Tibial artery (tissue), 4 donors: Measurements from ENCODE around the gene ZNF548.

ENCODE experiments used
- DNase-seq, 2 donors: peaks; one replicate each; pipeline ENCODE4 v3.0.0-alpha.2; 2019
- H3K27ac ChIP-seq, 2 donors: fragments of 200-600 bp; sonication (generic) in 1 of 2; 1 replicate in 1 of 2; 2 replicates in 1 of 2; pipeline ENCODE4 v1.5.1; 2018 to 2019; ENCODE audit warnings: mild to moderate bottlenecking in 1 of 2
- H3K27me3 ChIP-seq, 2 donors: fragments of 200-600 bp; sonication (generic) in 1 of 2; one replicate each; pipeline versions ENCODE4 v1.5.1 to v1.6.0; 2016 to 2019
- H3K36me3 ChIP-seq, 3 donors: fragments of 200-600 bp; sonication (generic) in 2 of 3; one replicate each; pipeline ENCODE4 v1.5.1; 2016 to 2019; ENCODE audit warnings: mild to moderate bottlenecking in 2 of 3
- H3K4me1 ChIP-seq, 4 donors: fragments of 200-600 bp; sonication (generic) in 2 of 4; 1 replicate in 3 of 4; 2 replicates in 1 of 4; pipeline ENCODE4 v1.5.1; 2016 to 2019
- H3K4me3 ChIP-seq, 2 donors: fragments of 200-600 bp; sonication (generic) in 1 of 2; 1 replicate in 1 of 2; 2 replicates in 1 of 2; pipeline ENCODE4 v1.5.1; 2018 to 2019; ENCODE audit warnings: mild to moderate bottlenecking in 2 of 2
- H3K9me3 ChIP-seq, 3 donors: fragments of 200-600 bp; sonication (generic) in 1 of 3; one replicate each; pipeline ENCODE4 v1.5.1; 2016 to 2019
- intact Hi-C: fragments of 100-400 bp; cut with DNase I; formaldehyde crosslinking; loops from one replicate; pipeline ENCODE4 v1.15.0; 2023; ENCODE audit warnings: low total_unique reads
- TF ChIP-seq, protein P1 (sequence below), 2 experiments: fragments of 200-600 bp in 1 of 2; fragments of 450-650 bp in 1 of 2; IDR thresholded peaks; one replicate each; pipeline ENCODE4 v1.5.1; 2017 to 2019; ENCODE audit warnings: antibody characterized with exemption in 2 of 2, mild to moderate bottlenecking in 1 of 2, moderate library complexity in 1 of 2

ZNF548 gene

DNA sequence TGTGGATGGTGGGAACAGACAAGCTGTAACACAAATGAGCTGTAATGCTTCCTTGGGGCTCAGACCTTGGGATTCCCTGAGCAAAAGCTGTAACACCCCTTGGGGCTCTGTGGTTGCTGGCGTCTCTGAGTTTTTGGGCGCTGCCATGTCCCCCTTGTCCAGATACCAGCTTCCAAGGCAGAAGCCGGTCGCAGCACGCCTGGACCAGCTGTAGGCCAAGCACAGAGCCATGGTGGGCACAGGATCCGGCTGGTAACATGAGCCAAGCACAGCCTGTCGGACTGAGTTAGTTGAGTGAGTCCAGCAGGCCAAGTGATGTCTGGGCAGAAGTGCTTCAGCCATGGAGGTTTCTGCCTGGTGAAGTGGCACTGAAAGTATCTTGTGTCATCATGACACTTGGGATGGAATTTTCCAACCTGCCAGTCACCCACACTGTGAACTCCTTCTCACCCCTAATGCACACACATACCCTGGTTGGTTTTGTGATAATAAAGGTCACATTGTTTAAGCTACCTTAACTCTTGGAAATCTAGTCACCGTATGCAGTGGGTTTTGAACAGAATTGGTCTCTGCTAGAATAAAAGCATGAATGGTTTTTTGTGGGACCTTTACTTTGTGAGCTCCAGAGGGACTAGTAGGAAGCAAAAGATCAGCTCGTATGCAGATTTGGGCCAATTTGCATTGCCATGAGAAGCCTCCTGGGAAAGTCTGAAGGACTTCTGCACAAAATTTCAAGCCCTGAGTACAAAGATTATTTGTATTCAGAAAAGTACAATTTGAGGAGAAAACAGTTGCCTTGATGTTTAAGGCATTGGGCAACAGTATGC, 14.3 kb downstream of the ZNF548 start:
- Histone ChIP-seq H3K4me1 (no peaks in the 10 kb centered on the region), H3K9me3 (peaks cover 0 to 67% (median 48%) of the 10 kb centered on the region in 3 donors), H3K4me3 (no peak overlapping the region), H3K27ac (no peak overlapping the region), H3K36me3 (peaks cover 23 to 53% (median 44%) of the 10 kb centered on the region in 3 donors), H3K27me3 (no peaks in the 10 kb centered on the region)
- DNase-seq = no peak
- TF ChIP-seq, protein P1, sequence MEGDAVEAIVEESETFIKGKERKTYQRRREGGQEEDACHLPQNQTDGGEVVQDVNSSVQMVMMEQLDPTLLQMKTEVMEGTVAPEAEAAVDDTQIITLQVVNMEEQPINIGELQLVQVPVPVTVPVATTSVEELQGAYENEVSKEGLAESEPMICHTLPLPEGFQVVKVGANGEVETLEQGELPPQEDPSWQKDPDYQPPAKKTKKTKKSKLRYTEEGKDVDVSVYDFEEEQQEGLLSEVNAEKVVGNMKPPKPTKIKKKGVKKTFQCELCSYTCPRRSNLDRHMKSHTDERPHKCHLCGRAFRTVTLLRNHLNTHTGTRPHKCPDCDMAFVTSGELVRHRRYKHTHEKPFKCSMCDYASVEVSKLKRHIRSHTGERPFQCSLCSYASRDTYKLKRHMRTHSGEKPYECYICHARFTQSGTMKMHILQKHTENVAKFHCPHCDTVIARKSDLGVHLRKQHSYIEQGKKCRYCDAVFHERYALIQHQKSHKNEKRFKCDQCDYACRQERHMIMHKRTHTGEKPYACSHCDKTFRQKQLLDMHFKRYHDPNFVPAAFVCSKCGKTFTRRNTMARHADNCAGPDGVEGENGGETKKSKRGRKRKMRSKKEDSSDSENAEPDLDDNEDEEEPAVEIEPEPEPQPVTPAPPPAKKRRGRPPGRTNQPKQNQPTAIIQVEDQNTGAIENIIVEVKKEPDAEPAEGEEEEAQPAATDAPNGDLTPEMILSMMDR (IDR thresholded peaks at IDR 0.05) = no peak
- intact Hi-C loops = no loop called here

DNA sequence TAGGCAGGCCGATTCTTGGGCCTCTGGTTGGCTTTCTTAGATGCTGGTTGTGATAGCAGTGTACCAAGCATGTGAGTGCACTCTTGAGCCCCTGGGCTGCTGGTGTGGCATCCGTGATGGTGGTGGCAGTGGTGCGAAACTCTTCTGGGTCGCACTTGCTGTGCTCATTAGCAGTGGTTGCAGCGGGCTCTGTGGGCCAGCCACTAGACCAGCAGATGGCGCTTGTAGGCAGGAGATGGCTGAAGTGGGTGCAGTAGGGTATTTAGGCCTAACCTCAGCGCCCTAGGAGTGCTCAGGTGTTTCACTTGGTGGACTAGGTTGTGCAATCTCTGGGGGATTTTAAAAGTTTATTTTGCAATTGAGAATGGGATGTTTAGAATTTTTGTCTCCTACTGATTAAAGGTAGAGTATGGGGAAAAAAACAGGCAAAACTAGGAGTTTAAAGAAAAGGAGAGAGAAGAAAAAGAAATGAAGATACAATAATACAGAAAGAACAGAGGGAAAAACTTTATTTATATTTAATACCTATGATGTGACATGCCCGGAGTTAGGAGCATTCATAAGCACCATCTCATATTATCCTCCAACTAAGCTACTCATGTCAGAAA, 17.0 kb downstream of the ZNF548 start:
- H3K36me3 ChIP-seq = peaks cover 6 to 26% (median 18%) of the 10 kb centered on the region in 3 donors
- intact Hi-C loops = no loop called here
- no peak for DNase-seq
- no peak overlapping the region for H3K27ac ChIP-seq
- no peaks in the 10 kb centered on the region for H3K27me3 ChIP-seq
- peaks cover 0 to 42% (median 27%) of the 10 kb centered on the region in 3 donors for H3K9me3 ChIP-seq
- H3K4me3 ChIP-seq = no peak overlapping the region
- peaks cover 0 to 8% (median 4%) of the 10 kb centered on the region in 4 donors for H3K4me1 ChIP-seq
- TF ChIP-seq, protein P1 (IDR thresholded peaks at IDR 0.05) = no peak

DNA sequence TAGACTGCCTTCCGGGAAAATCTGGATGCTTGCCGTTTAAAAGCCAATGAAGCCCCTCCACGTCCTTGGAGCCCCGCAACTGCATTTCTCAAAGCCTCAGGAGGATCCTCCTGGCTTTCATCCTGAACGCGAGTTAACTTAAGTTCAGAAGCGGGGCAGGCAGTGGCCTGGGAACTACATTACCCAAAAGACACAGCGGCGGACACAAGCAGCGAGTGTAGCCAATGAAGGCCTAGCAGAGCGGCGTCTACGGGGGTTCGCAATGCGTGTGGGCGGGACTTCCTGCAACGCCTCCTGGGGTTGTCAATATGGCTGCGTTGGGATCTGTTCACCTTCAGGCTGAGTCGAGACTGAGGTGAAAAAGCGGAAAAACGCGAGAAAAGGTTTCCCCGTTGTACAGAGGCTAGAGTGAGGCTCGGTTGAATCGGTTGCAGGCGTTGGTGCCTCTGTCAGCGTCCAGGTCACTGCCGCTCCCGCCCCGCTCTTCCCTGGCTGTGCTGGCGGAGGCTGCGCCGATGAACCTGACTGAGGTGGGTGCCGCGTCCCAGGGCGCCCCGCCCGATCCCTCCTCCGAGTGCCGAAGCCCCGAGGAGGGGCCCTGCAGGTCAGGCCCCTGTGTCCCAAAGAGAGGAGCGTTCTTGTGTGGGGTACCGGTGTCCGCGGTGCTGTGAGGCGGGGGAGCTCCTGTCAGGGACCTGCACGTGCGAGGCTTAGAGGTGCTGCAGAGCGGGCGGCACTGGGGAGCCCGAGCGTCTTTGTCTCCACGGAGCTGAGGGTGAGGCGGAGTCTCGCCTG, 21.4 kb downstream of the ZNF548 start, which contains the start of gene ZNF17:
Gene ZNF17, plus strand, starts transcription at position 285 of the 795 bp plus-strand sequence. CDS start 2,455 bp downstream, outside the sequence.
- peak within 1 kb of the TSS; percentile 79 to 97 for H3K4me3 ChIP-seq
- peak within 1 kb of the TSS; percentile 73 to 80 for H3K27ac ChIP-seq

DNA sequence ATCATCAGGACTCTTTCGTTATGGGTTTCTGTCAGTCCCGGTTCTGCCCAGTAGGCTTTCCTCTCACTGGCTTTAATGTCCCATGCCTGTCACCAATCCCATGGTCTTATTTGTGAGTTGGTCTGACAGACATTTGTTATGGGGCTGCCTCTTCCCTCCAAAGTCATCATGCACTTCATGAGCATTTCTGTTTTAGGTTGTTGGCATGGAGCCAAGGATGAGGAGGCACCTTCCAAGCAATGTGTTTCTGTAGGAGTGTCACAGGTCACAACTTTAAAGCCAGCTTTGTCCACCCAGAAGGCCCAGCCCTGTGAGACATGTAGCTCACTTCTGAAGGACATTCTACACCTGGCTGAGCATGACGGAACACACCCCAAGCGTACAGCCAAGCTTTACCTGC, 29.8 kb downstream of the ZNF548 start:
- DNase-seq = no peak
- Histone ChIP-seq H3K36me3 (peaks cover 86 to 99% (median 96%) of the 10 kb centered on the region in 3 donors), H3K27me3 (no peaks in the 10 kb centered on the region), H3K27ac (no peak overlapping the region), H3K9me3 (peaks cover 10 to 95% (median 72%) of the 10 kb centered on the region in 3 donors), H3K4me1 (no peaks in the 10 kb centered on the region), H3K4me3 (no peak overlapping the region)
- TF ChIP-seq, protein P1 (IDR thresholded peaks at IDR 0.05) = no peak
- intact Hi-C loops = no loop called here

More for the DNA sequence above, 21.4 kb downstream of the ZNF548 start, which contains the start of gene ZNF17:
- TF ChIP-seq, protein P1 (IDR thresholded peaks at IDR 0.05) = no peak
- H3K9me3 ChIP-seq = peaks cover under 1 to 45% (median 11%) of the 10 kb centered on the region in 3 donors
- peaks cover 37 to 38% (median 37%) of the 10 kb centered on the region in 3 donors for H3K36me3 ChIP-seq
- H3K4me1 ChIP-seq = peaks cover 0 to 19% (median 12%) of the 10 kb centered on the region in 4 donors
- no peaks in the 10 kb centered on the region for H3K27me3 ChIP-seq
- peak; percentile 96 for DNase-seq
- intact Hi-C loops = loop anchor here (5.0 kb wide), 1 partner anchor 76 kb away; the partner anchor contains the start of gene ZNF419

DNA sequence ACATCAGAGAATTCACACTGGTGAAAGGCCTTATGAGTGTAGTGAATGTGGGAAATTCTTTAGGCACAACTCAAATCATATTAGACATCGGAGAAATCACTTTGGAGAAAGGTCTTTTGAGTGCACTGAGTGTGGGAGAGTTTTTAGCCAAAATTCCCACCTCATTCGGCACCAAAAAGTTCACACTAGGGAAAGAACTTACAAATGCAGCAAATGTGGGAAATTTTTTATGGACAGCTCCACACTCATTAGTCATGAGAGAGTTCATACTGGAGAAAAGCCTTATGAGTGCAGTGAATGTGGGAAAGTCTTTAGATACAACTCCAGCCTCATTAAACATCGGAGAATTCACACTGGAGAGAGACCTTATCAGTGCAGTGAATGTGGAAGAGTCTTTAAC, 31.4 kb downstream of the ZNF548 start:
- no peaks in the 10 kb centered on the region for H3K4me1 ChIP-seq
- TF ChIP-seq, protein P1 (IDR thresholded peaks at IDR 0.05) = no peak
- H3K4me3 ChIP-seq = no peak overlapping the region
- H3K9me3 ChIP-seq = peaks cover 12 to 98% (median 85%) of the 10 kb centered on the region in 3 donors
- no peaks in the 10 kb centered on the region for H3K27me3 ChIP-seq
- peaks cover 70 to 91% (median 83%) of the 10 kb centered on the region in 3 donors for H3K36me3 ChIP-seq
- DNase-seq = no peak
- intact Hi-C loops = loop anchor here (10.0 kb wide), 1 partner anchor 316 kb away; no protein-coding TSS in a partner anchor
- no peak overlapping the region for H3K27ac ChIP-seq
